GM19438 (cell line): ENCODE data around the gene CASP6.
A peak's percentile ranks its signal among the peaks of the same experiment; 100 is the strongest.

Source experiments
- ATAC-seq: cut with Tn5 transposase; IDR thresholded peaks from one replicate; pipeline ENCODE4 v1.9.1; 2021; ENCODE audit warnings: low read depth; ENCODE audit not compliant: unreplicated experiment

CASP6 gene

DNA sequence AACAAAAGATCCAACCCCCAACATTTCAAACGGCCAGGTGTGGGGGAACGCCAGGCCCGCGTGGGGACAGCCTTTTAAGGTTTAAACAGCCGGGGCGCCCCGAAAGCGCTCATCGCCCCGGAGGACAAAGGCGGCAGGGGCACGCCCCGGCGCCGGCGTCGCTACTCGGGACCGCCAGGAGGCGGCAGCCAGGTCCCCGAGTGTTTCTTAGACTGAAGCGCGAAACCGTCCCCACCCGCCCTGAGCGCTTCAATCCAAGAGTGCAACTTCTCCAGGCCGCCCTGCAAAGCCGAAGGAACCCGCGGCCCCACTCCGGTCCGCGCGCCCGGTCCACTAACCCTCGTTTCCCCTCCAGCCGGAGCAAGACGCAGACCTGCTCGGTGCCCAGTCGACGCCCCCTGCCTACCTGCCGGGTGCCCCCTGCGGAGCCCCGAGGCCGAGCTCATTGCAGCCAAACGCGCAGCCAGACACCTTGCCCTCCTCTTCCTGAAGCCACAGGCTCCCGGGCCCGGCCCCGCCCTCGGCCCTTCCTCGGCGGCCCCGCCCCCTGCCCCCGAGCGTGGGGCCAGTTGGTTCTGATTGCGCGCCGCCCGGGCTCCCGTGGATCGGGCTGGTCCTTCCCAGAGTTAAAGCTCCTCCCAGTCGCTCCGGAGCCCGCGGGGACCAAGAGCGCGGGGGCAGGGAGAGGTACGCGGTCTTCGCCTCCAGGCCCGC lies at the start of gene CASP6:
CASP6 (minus strand) TSS at position 496 of the 714 bp plus-strand sequence; CDS start at position 446, 50 bp downstream.
- ATAC-seq = peak; percentile 64

- ATAC-seq = no peak
Observed at GRCh38 chr4:109752525-109752924, 49.3 kb upstream of the CASP6 start.

- ATAC-seq = no peak
Observed at GRCh38 chr4:109751852-109752251, 48.6 kb upstream of the CASP6 start.

DNA sequence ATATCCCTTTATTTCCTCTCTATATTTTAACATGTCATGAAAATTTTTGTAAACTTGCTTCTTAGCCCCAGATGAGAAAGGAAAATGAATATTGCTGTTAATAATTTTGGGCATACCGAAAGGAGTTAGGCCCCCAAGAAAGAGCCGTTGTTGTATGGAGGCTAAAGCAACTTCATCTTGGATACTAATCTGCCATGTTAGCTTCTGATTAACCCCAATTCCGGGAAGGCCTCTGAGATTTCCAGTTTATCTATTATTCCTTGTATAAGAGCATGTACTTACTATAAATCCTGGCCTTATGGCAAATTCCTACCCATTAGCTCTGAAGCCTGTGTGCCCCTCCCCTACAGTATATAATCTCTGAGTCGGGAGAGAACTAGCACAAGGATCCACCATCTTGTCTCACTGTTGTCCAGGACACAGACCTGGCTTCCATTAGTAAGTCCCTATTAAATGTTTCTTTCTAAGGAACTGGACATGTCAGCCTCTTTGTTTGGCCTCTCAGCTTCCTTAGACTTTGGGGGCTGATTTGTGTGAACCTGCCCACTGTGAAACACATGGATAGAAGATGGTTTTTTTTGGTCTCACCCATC lies 47.5 kb upstream of the CASP6 start:
- no peak for ATAC-seq

DNA sequence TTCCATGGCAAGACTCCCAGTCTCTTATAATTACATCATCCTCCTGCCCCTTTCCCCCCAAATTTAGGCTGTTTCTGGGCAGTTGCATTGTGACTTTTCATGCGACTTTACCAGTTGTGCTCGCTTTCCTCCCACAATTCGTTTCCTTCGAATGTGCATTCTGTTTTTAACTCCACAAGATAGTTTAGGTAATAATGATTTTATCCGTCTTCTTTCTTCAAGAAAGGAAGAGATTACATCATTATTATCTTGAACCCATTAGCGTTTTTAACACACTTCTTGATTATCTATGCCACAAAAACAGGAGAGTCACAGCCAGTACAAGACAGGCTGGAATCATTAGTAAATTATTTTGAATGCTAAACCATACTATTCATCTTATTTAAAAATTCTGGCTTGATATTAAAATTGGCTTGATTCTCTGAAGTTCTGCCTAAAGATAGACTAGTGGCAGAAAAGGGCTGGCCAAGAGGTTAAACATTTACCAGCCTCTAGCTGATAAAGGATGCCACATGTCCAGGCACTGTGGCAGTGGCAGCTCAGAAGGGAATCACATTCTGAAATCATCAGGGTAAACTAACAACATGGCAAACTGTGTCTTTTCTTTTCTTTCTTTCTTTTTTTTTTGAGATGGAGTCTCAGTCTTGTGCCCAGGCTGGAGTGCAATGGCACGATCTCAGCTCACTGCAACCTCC lies 46.3 kb upstream of the CASP6 start:
- ATAC-seq = no peak

- ATAC-seq = no peak
Observed at GRCh38 chr4:109748114-109748513, 44.9 kb upstream of the CASP6 start.

- ATAC-seq = no peak
Observed at GRCh38 chr4:109746728-109747127, 43.5 kb upstream of the CASP6 start.

DNA sequence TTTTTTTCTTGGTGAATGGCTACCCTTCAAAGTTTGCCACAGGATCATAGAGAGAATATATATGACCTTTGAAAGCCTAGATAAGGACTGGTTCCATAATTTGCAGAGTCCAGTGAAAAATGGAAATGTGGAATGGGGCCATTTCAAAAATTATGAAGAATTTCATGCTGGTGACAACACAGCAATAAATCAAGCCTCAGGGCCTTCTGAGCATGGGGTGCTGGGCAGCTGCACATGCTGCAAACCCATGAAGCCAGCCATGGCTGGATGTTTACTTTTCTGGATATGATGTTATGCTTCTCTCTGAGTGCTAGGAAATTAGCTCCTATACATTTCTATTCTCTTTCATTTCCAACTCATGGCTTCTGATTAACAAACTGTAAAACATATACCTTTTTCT lies 42.6 kb upstream of the CASP6 start:
- ATAC-seq = no peak

DNA sequence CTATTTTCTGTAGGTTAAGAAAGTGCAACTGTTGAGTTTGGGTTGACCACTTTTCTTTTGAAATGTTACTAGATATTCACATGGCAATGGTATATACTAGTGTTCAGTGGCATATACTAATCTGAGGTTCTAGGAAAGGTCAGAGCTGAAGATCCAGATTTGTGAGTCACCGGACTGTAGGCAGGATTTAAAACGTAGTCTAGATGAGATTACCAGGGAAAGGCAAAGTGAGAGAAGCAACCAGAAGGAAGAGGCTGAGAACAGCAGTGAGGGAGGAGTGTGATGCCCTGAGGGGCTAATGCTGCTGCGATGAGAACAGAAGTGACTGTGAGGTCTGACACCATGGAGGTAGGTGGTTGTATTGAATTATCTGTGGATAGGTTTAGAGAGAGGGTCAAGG lies 36.3 kb upstream of the CASP6 start:
- ATAC-seq = no peak

DNA sequence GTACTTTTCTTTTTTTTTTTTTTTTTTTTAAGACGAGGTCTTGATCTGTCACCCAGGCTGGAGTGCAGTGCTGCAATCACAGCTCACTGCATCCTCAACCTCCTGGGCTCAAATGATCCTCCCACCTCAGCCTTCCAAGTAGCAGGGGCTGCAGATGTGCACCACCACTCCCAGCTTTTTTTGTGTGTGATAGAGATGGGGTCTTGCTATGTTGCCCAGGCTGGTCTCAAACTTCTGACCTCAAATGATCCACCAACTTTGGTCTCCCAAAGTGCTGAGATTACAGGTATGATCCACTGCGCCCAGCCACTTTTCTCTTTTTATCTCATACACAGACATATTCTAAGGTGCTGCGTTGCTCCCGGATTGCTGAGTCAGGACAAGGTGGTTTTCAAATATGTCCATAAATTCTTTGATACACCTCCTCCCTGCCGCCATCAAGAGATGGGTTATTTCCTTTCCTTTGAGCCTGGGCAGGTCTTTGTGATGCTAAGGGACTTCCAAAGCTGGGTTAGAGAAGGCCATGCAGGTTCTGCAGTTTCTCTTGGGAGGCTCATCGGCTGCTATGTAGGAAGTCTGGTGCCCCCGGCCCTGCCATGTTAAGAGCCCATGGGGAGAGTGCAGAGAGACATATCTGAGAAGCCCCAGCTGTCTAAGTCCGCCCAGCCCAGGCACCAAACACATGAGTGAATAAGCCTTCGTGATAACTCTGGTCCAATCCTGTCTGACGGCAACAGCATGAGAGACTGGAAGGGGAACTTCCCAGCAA lies 35.0 kb upstream of the CASP6 start:
- ATAC-seq = no peak

GRCh38 chr4:109735566-109736365 lies 32.5 kb upstream of the CASP6 start:
- ATAC-seq = no peak

DNA sequence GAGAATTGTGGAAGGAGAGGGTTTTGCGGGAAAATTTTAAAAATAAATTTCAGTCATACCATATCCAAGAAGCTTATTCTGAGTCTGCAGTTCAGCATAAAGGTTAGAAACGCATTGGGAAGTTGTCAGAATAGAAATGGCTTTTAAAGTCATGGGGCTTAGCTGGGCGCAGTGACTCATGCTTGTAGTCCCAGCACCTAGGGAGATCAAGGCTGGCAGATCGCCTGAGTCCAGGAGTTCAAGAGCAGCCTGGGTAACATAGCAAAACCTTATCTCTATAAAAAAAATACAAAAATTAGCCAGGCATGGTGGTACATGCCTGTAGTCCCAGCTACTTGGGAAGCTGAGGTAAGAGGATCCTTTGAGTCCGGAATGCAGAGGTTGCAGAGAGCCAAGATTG lies 30.5 kb upstream of the CASP6 start:
- ATAC-seq = no peak

GRCh38 chr4:109730619-109731545 lies 27.6 kb upstream of the CASP6 start:
- ATAC-seq = no peak

- ATAC-seq = peak; percentile 72
Observed at GRCh38 chr4:109729718-109730618, 26.7 kb upstream of the CASP6 start, which contains the start of gene PLA2G12A. TSS of gene PLA2G12A (minus strand) at chr4:109730070. CDS start at chr4:109729809, 261 bp downstream.

DNA sequence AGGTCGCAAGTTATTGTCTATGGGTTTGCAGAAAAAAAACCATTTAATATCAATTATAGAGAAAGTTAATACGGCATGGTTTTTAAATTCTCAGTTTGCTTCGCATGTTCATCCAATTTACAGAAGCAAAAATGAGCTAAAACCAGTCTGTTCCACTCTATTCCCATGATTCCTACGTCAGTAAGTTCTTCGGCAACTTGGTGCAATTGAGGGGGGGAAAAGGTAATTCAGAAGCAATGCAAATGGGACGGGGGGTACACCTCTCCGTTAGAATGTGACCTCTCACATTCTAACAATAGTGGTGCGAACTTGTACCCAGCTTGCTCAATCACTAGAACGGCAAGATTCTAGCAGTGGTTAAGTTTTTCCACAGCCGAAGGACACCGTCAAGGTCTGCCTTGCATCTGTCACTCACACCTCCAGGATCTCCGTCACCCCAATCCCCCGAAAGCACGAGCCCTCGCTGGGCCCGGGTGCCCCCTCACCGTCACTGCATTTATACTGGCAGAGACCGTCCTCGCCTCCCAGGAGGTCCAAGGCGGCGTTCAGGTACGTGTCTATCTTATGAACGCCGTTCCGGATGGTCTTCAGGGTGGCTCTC lies 26.0 kb upstream of the CASP6 start:
- peak; percentile 35 for ATAC-seq

GRCh38 chr4:109728385-109728784 lies 25.1 kb upstream of the CASP6 start:
- no peak for ATAC-seq

- no peak for ATAC-seq
Observed at GRCh38 chr4:109723110-109723509, 19.9 kb upstream of the CASP6 start.

DNA sequence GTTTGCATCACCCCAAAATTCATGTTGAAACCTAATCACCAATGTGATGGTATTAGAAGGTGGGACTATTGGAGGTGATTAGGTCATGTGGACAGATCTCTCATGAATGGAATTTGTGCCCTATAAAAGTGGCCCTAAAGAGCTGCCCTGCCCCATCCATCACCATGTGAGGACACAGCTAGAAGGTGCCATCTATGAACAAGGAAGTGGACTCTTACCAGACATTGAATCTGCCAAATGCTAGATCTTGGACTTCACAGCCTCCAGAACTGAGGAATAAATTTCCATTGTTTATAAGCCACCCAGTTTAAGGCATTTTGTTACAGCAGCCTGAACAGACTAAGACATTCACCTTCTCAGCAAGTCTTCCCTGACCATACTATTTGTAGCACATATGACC lies 19.1 kb upstream of the CASP6 start:
- no peak for ATAC-seq
